Panc1 (cell line): ENCODE data around the gene STON1. TPM values are rescaled to one million over a fixed set of nuclear protein-coding genes. Genes with fewer than 3 reads are reported as not detected.

Experiments used
- ATAC-seq: fragments of 200-7000 bp; cut with Tn5 transposase; 2 replicates; pipeline ENCODE4 v1.9.1; 2020; ENCODE audit warnings: mild to moderate bottlenecking, moderate library complexity
- BruUV-seq: library from RNA; stranded (reverse); fragments of 400-500 nt; replicated peaks from 2 replicates; lab custom pipeline; 2021; lab: Mats Ljungman, UMichigan
- CTCF ChIA-PET: fragments of 300-600 bp; sonication (Branson Sonifier 250); formaldehyde crosslinking; loops from one replicate; lab custom pipeline; 2022; ENCODE audit warnings: antibody characterized with exemption; lab: Charles Lee
- POLR2A ChIA-PET: fragments of 300-600 bp; sonication (Branson Sonifier 250); formaldehyde crosslinking; loops from one replicate; lab custom pipeline; 2022; ENCODE audit warnings: antibody characterized with exemption; lab: Charles Lee
- DNase-seq: peaks from one replicate; pipeline ENCODE4 v3.0.0-alpha.2; 2010; ENCODE audit warnings: low read depth, low spot score
- H3K27ac ChIP-seq: 2 replicates; pipeline ENCODE4 v1.5.1; 2011; ENCODE audit warnings: mild to moderate bottlenecking, low read length, inconsistent platforms
- H3K27me3 ChIP-seq: fragments of 200-500 bp; sonication (Bioruptor generic); 2 replicates; pipeline ENCODE4 v1.6.0; 2014; ENCODE audit warnings: low read length, inconsistent platforms; ENCODE audit not compliant: control insufficient read depth, insufficient read depth
- H3K36me3 ChIP-seq: fragments of 200-500 bp; sonication (Bioruptor generic); 2 replicates; pipeline ENCODE4 v1.5.1; 2014; ENCODE audit warnings: inconsistent platforms, mild to moderate bottlenecking, low read length, moderate library complexity; ENCODE audit not compliant: control insufficient read depth, insufficient read depth
- H3K4me1 ChIP-seq: 2 replicates; pipeline ENCODE4 v1.5.1; 2011; ENCODE audit warnings: inconsistent platforms, mild to moderate bottlenecking, low read length, moderate library complexity; ENCODE audit not compliant: control insufficient read depth, insufficient read depth
- H3K4me3 ChIP-seq, 2 experiments: 2 replicates each; pipeline ENCODE4 v1.5.1; 2011 to 2012; ENCODE audit warnings: low read depth in 2 of 2, low read length in 2 of 2, mild to moderate bottlenecking in 2 of 2, inconsistent platforms in 1 of 2, moderate library complexity in 1 of 2
- H3K9me3 ChIP-seq: fragments of 200-500 bp; sonication (Bioruptor generic); 2 replicates; pipeline ENCODE4 v1.5.1; 2014; ENCODE audit warnings: low read depth, mild to moderate bottlenecking, inconsistent platforms, low read length, moderate library complexity; ENCODE audit not compliant: control insufficient read depth, insufficient read depth
- POLR2AphosphoS5 ChIP-seq: IDR thresholded peaks from 2 replicates; pipeline ENCODE4 v1.6.1; 2012; ENCODE audit warnings: mild to moderate bottlenecking, low read depth, low read length, moderate library complexity
- SIN3A ChIP-seq: IDR thresholded peaks from 2 replicates; pipeline ENCODE4 v1.6.1; 2012; ENCODE audit warnings: low read depth, mild to moderate bottlenecking, low read length, moderate library complexity, borderline replicate concordance; ENCODE audit not compliant: insufficient read depth
- TCF7L2 ChIP-seq: IDR thresholded peaks from 2 replicates; pipeline ENCODE4 v1.6.1; 2011; ENCODE audit warnings: mild to moderate bottlenecking, low read depth, low read length, inconsistent platforms
- in situ Hi-C: cut with HindIII; loops from 2 replicates; pipeline ENCODE4 v1.10.0; 2016; ENCODE audit warnings: low sequenced_read_pairs, low pct_unique_long_range_greater_than_20kb
- intact Hi-C: fragments of 100-400 bp; cut with micrococcal nuclease; formaldehyde crosslinking; loops from one replicate; pipeline ENCODE4 v1.10.0; 2022; ENCODE audit not compliant: unreplicated experiment
- total RNA-seq: library from RNA; stranded (reverse); gene quantifications from one replicate; pipeline ENCODE4 v1.2.1, GENCODE V29; 2021; ENCODE audit not compliant: unreplicated experiment
- TF ChIP-seq, protein P1 (sequence below): fragments of 450-650 bp; IDR thresholded peaks from 2 replicates; pipeline ENCODE4 v1.5.1; 2017; ENCODE audit warnings: mild to moderate bottlenecking
- TF ChIP-seq, protein P2 (sequence below), 2 experiments: IDR thresholded peaks; 2 replicates each; pipeline ENCODE4 v1.6.1; 2011 to 2012; ENCODE audit warnings: low read depth in 2 of 2, control low read depth in 1 of 2, low read length in 1 of 2, mild to moderate bottlenecking in 1 of 2, moderate library complexity in 1 of 2; ENCODE audit not compliant: insufficient read depth in 1 of 2

Gene STON1
- total RNA-seq, 1 experiment from 2014 or later = 0.92 TPM

DNA sequence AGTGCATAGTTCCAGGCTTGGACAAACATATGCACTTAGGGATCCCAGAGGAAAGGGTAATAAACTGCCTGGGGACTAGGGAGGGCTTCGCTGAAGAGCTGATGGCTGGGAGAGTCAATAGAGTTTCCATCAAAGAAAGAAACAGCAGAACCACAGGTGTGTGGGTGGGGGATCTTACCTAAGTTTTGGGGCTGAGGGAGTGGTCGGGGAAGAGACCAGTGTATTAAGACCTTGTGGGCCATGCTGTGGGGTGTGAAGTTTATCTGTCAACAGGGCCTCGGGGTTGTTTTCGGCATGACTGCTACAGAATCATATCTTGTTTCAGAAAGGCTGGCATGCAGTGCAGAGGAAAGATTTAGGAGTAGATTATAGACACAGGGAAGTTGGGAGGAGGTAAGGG is 56.5 kb downstream of the STON1 start:
- Histone ChIP-seq H3K36me3 (no peaks in the 10 kb centered on the region), H3K27ac (no peak overlapping the region), H3K27me3 (no peaks in the 10 kb centered on the region), H3K4me3 (no peak overlapping the region), H3K9me3 (no peaks in the 10 kb centered on the region), H3K4me1 (no peaks in the 10 kb centered on the region)
- no TSS peak for BruUV-seq
- ChIA-PET CTCF (no interaction called here), POLR2A (no interaction called here)
- intact Hi-C loops = loop anchor here (5.0 kb wide), 1 partner anchor 114 kb away; no protein-coding TSS in a partner anchor
- no peak for TF ChIP-seq POLR2AphosphoS5
- TF ChIP-seq TCF7L2 = no peak
- TF ChIP-seq, protein P1, sequence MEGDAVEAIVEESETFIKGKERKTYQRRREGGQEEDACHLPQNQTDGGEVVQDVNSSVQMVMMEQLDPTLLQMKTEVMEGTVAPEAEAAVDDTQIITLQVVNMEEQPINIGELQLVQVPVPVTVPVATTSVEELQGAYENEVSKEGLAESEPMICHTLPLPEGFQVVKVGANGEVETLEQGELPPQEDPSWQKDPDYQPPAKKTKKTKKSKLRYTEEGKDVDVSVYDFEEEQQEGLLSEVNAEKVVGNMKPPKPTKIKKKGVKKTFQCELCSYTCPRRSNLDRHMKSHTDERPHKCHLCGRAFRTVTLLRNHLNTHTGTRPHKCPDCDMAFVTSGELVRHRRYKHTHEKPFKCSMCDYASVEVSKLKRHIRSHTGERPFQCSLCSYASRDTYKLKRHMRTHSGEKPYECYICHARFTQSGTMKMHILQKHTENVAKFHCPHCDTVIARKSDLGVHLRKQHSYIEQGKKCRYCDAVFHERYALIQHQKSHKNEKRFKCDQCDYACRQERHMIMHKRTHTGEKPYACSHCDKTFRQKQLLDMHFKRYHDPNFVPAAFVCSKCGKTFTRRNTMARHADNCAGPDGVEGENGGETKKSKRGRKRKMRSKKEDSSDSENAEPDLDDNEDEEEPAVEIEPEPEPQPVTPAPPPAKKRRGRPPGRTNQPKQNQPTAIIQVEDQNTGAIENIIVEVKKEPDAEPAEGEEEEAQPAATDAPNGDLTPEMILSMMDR = no peak
- TF ChIP-seq, protein P2, sequence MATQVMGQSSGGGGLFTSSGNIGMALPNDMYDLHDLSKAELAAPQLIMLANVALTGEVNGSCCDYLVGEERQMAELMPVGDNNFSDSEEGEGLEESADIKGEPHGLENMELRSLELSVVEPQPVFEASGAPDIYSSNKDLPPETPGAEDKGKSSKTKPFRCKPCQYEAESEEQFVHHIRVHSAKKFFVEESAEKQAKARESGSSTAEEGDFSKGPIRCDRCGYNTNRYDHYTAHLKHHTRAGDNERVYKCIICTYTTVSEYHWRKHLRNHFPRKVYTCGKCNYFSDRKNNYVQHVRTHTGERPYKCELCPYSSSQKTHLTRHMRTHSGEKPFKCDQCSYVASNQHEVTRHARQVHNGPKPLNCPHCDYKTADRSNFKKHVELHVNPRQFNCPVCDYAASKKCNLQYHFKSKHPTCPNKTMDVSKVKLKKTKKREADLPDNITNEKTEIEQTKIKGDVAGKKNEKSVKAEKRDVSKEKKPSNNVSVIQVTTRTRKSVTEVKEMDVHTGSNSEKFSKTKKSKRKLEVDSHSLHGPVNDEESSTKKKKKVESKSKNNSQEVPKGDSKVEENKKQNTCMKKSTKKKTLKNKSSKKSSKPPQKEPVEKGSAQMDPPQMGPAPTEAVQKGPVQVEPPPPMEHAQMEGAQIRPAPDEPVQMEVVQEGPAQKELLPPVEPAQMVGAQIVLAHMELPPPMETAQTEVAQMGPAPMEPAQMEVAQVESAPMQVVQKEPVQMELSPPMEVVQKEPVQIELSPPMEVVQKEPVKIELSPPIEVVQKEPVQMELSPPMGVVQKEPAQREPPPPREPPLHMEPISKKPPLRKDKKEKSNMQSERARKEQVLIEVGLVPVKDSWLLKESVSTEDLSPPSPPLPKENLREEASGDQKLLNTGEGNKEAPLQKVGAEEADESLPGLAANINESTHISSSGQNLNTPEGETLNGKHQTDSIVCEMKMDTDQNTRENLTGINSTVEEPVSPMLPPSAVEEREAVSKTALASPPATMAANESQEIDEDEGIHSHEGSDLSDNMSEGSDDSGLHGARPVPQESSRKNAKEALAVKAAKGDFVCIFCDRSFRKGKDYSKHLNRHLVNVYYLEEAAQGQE (IDR thresholded peaks at IDR 0.05; ENCODE audit: insufficient read depth in 1 of 2, low read depth in 2 of 2, low read length in 1 of 2) = no peak
- TF ChIP-seq SIN3A = no peak
- in situ Hi-C loops = no loop called here
- ATAC-seq (no peak), DNase-seq (no peak)

DNA sequence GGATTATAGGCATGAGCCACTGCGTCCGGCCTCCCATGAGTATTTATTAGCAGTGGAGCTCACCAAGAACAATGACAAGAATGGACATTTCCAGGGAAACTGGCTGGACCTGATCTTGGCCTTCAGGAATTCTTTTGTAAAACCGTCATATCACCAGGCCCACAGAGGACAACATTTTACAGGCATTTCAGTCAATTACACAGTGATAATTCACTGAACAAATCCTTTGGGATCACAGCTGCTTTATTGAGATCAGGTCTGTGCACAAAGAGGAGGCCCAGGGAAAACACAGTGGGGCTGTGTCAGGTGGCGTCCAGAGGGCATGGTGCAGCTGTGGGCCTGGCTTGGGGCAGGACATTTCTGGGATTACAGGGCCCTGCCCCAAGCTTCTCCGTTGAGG is 57.6 kb downstream of the STON1 start:
- in situ Hi-C loops (no loop called here), intact Hi-C loops (loop anchor here (5.0 kb wide), 1 partner anchor 115 kb away; no protein-coding TSS in a partner anchor)
- ChIA-PET POLR2A (no interaction called here), CTCF (no interaction called here)
- no peaks in the 10 kb centered on the region for H3K9me3 ChIP-seq
- no peaks in the 10 kb centered on the region for H3K4me1 ChIP-seq
- H3K36me3 ChIP-seq = no peaks in the 10 kb centered on the region
- H3K4me3 ChIP-seq = no peak overlapping the region
- TF ChIP-seq SIN3A (no peak), TCF7L2 (no peak), POLR2AphosphoS5 (no peak)
- TF ChIP-seq, protein P2 (IDR thresholded peaks at IDR 0.05; ENCODE audit: insufficient read depth in 1 of 2, low read depth in 2 of 2, low read length in 1 of 2) = no peak
- TF ChIP-seq, protein P1 = no peak
- H3K27ac ChIP-seq = no peak overlapping the region
- ATAC-seq = no peak
- no TSS peak for BruUV-seq
- no peak for DNase-seq
- H3K27me3 ChIP-seq = no peaks in the 10 kb centered on the region
